Measurements from ENCODE around the gene UHRF2. TPM values are rescaled to one million over a fixed set of nuclear protein-coding genes. Genes with fewer than 3 reads are reported as not detected.

The UHRF2 gene
- total and polyA plus RNA-seq, 9 of the 15 experiments (the other 6 are each of a cell fraction or from before 2014, with no cell fraction given), result 5.6 to 39.0 (median 20.1) TPM

GRCh38 chr9:6512085-6512657 is 99.2 kb downstream of the UHRF2 start:
- POLR2A ChIA-PET, result no interaction called here
- no peak for TF ChIP-seq HNRNPUL1 (IDR thresholded peaks at IDR 0.05; ENCODE audit: low read length)
- TF ChIP-seq, protein P1, sequence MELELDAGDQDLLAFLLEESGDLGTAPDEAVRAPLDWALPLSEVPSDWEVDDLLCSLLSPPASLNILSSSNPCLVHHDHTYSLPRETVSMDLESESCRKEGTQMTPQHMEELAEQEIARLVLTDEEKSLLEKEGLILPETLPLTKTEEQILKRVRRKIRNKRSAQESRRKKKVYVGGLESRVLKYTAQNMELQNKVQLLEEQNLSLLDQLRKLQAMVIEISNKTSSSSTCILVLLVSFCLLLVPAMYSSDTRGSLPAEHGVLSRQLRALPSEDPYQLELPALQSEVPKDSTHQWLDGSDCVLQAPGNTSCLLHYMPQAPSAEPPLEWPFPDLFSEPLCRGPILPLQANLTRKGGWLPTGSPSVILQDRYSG (tag; conservative IDR thresholded peaks at IDR 0.05; ENCODE audit: low read depth), result no peak
- no peak for TF ChIP-seq STAT5A (IDR thresholded peaks at IDR 0.05; ENCODE audit: borderline replicate concordance, low read length)
- no peak for TF ChIP-seq ZC3H8 (IDR thresholded peaks at IDR 0.05)
- TF ChIP-seq SIN3A (IDR thresholded peaks at IDR 0.05; ENCODE audit: borderline replicate concordance in 2 of 2, control insufficient read depth in 1 of 2, low read depth in 2 of 2, low read length in 2 of 2), result no peak
- no peak for TF ChIP-seq MITF (IDR thresholded peaks at IDR 0.05)
- no peak for TF ChIP-seq CEBPZ (IDR thresholded peaks at IDR 0.05; ENCODE audit: borderline replicate concordance, low read depth, low read length)
- no peak for TF ChIP-seq POLR2AphosphoS2 (IDR thresholded peaks at IDR 0.05; ENCODE audit: low read length)
- TF ChIP-seq TCF15 (CRISPR knock-in tag; IDR thresholded peaks at IDR 0.05), result no peak
- TF ChIP-seq, protein P2, sequence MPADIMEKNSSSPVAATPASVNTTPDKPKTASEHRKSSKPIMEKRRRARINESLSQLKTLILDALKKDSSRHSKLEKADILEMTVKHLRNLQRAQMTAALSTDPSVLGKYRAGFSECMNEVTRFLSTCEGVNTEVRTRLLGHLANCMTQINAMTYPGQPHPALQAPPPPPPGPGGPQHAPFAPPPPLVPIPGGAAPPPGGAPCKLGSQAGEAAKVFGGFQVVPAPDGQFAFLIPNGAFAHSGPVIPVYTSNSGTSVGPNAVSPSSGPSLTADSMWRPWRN (IDR thresholded peaks at IDR 0.05; ENCODE audit: low read depth), result no peak
- TF ChIP-seq THRA (IDR thresholded peaks at IDR 0.05), result no peak
- no peak for TF ChIP-seq ZNF77 (CRISPR knock-in tag; IDR thresholded peaks at IDR 0.05)
- TF ChIP-seq PHF8 (IDR thresholded peaks at IDR 0.05; ENCODE audit: borderline replicate concordance, low read length), result no peak
- no peak for TF ChIP-seq ZKSCAN1 (IDR thresholded peaks at IDR 0.05; ENCODE audit: low read depth, low read length)

More at GRCh38 chr9:6512085-6512657, 99.2 kb downstream of the UHRF2 start:
- intact Hi-C loops (cut with micrococcal nuclease) (no loop called here), in situ Hi-C loops (cut with MboI) (no loop called here)
- H3K4me2 ChIP-seq (ENCODE audit: insufficient read depth, low read length), result no peak overlapping the region
- H3K4me1 ChIP-seq (replicated peaks in 1 of 2; ENCODE audit: control insufficient read depth in 2 of 2, insufficient read depth in 2 of 2, low read length in 2 of 2), result no peaks in the 10 kb centered on the region
- ATAC-seq, result no peak
- 22% methylated on average over 3 of the region's 3 CpGs for WGBS (ENCODE audit: insufficient coverage, low coverage, missing lambda C conversion rate)
- no peak overlapping the region for H2AFZ ChIP-seq (ENCODE audit: low read depth, low read length)
- no peak overlapping the region for H3K9ac ChIP-seq (ENCODE audit: insufficient read depth in 1 of 2, low read depth in 2 of 2, low read length in 2 of 2)
- FAIRE-seq, result no peak
- no TSS peak for BruUV-seq (replicated peaks)
- H3K79me2 ChIP-seq (ENCODE audit: control insufficient read depth, insufficient read depth, low read length), result no peaks in the 10 kb centered on the region
- no peak overlapping the region for H3K27ac ChIP-seq (ENCODE audit: extremely low read depth, low read depth, low read length)
- H3K4me3 ChIP-seq, result no peak overlapping the region
- H3K36me3 ChIP-seq (ENCODE audit: control insufficient read depth, insufficient read depth, low read length), result no peaks in the 10 kb centered on the region
- no peak for DNase-seq (ENCODE audit: extremely low read depth in 1 of 4, low spot score in 3 of 4)
- H3K27me3 ChIP-seq (ENCODE audit: control insufficient read depth in 2 of 2, insufficient read depth in 2 of 2, low read length in 2 of 2), result no peaks in the 10 kb centered on the region
- no peaks in the 10 kb centered on the region for H3K9me1 ChIP-seq (ENCODE audit: control insufficient read depth, insufficient read depth, low read length)
- CTCF ChIA-PET (ENCODE audit: low intra/inter-chr PET ratio), result no interaction called here
- H3K9me3 ChIP-seq (replicated peaks; ENCODE audit: control insufficient read depth, insufficient read depth, low read depth, low read length), result no peaks in the 10 kb centered on the region
- H4K20me1 ChIP-seq (replicated peaks; ENCODE audit: control insufficient read depth, insufficient read depth, low read length), result no peaks in the 10 kb centered on the region
